Measurements from ENCODE around the gene TSHR.
"Not testable (repeated sequence)": the region's sequence is repeated elsewhere in the genome, so short reads cannot be mapped to it uniquely, and the experiment has no call there.

- not testable (repeated sequence) for TF ChIP-seq TP53 (CRISPR knock-in tag; IDR thresholded peaks at IDR 0.05); E2F1 (CRISPR knock-in tag; IDR thresholded peaks at IDR 0.05); CTCF (IDR thresholded peaks at IDR 0.05)
Observed at GRCh38 chr14:81054057-81054456, 98.6 kb downstream of the TSHR start.
